Body of pancreas (tissue), 4 donors: ENCODE data around the gene HJURP. TPM values are rescaled to one million over a fixed set of nuclear protein-coding genes. Genes with fewer than 3 reads are reported as not detected.

Source experiments
- ATAC-seq: fragments of 150-250 bp; one replicate; pipeline ENCODE4 v1.9.1; 2016
- DNase-seq, 4 donors: peaks; one replicate each; pipeline ENCODE4 v3.0.0-alpha.2; 2019
- H3K27ac ChIP-seq, 4 donors: fragments of 200-600 bp; sonication (generic); 1 replicate in 3 of 4; 2 replicates in 1 of 4; pipeline versions ENCODE4 v1.5.1 to v1.6.1; 2016 to 2019; ENCODE audit warnings: mild to moderate bottlenecking in 1 of 4, mixed read lengths in 1 of 4, moderate library complexity in 1 of 4
- H3K27me3 ChIP-seq, 2 donors: fragments of 200-600 bp; sonication (generic); one replicate each; pipeline ENCODE4 v1.6.0; 2016; ENCODE audit warnings: mild to moderate bottlenecking in 1 of 2
- H3K36me3 ChIP-seq, 2 donors: fragments of 200-600 bp; sonication (generic); replicated peaks in 1 of 2; 2 replicates each; pipeline ENCODE4 v1.5.1; 2016; ENCODE audit warnings: low read depth in 2 of 2; ENCODE audit not compliant: insufficient read depth in 1 of 2
- H3K4me1 ChIP-seq: fragments of 200-600 bp; sonication (generic); one replicate; pipeline ENCODE4 v1.6.0; 2016
- H3K4me3 ChIP-seq, 2 donors: fragments of 200-600 bp; sonication (generic); 1 replicate in 1 of 2; 2 replicates in 1 of 2; pipeline ENCODE4 v1.5.1; 2016 to 2019
- H3K9me3 ChIP-seq, 3 donors: fragments of 200-600 bp; sonication (generic); 1 replicate in 2 of 3; 2 replicates in 1 of 3; pipeline ENCODE4 v1.5.1; 2016
- POLR2A ChIP-seq, 3 donors: fragments of 450-650 bp; IDR thresholded peaks; one replicate each; pipeline ENCODE4 v1.6.1; 2016; ENCODE audit warnings: antibody characterized with exemption in 3 of 3, mild to moderate bottlenecking in 2 of 3
- WGBS, 2 donors: methylation state at CpG; one replicate each; pipeline ENCODE4 v1.1.5; 2017; 5-methylcytosine and 5-hydroxymethylcytosine counted together
- intact Hi-C: fragments of 100-400 bp; cut with DNase I; formaldehyde crosslinking; loops from one replicate; pipeline ENCODE4 v1.15.1; 2023
- total RNA-seq, 2 donors: library from RNA; depleted of rRNA; stranded (reverse); fragments of >200 nt; gene quantifications; one replicate each; pipeline ENCODE4 v1.1.0, GENCODE V29; 2016
- TF ChIP-seq, protein P1 (sequence below), 7 experiments: fragments of 450-650 bp in 4 of 7; fragments of 200-600 bp in 3 of 7; sonication (generic) in 3 of 7; IDR thresholded peaks; one replicate each; pipeline ENCODE4 v1.5.1; 2016 to 2019; ENCODE audit warnings: antibody characterized with exemption in 7 of 7

HJURP gene
- total RNA-seq, 2 donors from 2014 or later: 3.6 TPM; not detected in 1

DNA sequence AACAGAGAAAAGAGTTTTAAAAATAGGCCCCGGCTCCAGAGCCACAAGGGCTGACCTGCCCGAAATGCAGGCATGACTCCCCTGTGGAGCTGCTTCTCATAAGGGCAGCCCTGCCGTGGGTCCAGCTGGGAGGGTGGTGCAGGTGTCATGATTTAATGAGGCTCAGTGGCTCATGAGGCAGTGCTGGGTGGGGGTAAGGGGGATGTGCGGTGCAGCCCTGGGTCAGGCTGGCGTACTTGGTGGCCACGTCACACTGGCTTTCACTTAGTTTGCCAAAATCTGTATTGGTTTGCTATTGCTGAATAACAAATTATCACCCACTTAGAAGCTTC lies 33.6 kb downstream of the HJURP start:
- no peaks in the 10 kb centered on the region for H3K9me3 ChIP-seq
- H3K36me3 ChIP-seq: no peaks in the 10 kb centered on the region
- H3K27me3 ChIP-seq: no peaks in the 10 kb centered on the region
- no peak overlapping the region for H3K27ac ChIP-seq
- intact Hi-C loops: no loop called here
- ATAC-seq (no peak), DNase-seq (no peak)
- H3K4me3 ChIP-seq: no peak overlapping the region
- 77 to 80% methylated on average over 6 of the region's 6 CpGs for WGBS, 2 donors
- no peaks in the 10 kb centered on the region for H3K4me1 ChIP-seq
- no peak for TF ChIP-seq POLR2A (IDR thresholded peaks at IDR 0.05)
- TF ChIP-seq, protein P1, sequence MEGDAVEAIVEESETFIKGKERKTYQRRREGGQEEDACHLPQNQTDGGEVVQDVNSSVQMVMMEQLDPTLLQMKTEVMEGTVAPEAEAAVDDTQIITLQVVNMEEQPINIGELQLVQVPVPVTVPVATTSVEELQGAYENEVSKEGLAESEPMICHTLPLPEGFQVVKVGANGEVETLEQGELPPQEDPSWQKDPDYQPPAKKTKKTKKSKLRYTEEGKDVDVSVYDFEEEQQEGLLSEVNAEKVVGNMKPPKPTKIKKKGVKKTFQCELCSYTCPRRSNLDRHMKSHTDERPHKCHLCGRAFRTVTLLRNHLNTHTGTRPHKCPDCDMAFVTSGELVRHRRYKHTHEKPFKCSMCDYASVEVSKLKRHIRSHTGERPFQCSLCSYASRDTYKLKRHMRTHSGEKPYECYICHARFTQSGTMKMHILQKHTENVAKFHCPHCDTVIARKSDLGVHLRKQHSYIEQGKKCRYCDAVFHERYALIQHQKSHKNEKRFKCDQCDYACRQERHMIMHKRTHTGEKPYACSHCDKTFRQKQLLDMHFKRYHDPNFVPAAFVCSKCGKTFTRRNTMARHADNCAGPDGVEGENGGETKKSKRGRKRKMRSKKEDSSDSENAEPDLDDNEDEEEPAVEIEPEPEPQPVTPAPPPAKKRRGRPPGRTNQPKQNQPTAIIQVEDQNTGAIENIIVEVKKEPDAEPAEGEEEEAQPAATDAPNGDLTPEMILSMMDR (IDR thresholded peaks at IDR 0.05): no peak

DNA sequence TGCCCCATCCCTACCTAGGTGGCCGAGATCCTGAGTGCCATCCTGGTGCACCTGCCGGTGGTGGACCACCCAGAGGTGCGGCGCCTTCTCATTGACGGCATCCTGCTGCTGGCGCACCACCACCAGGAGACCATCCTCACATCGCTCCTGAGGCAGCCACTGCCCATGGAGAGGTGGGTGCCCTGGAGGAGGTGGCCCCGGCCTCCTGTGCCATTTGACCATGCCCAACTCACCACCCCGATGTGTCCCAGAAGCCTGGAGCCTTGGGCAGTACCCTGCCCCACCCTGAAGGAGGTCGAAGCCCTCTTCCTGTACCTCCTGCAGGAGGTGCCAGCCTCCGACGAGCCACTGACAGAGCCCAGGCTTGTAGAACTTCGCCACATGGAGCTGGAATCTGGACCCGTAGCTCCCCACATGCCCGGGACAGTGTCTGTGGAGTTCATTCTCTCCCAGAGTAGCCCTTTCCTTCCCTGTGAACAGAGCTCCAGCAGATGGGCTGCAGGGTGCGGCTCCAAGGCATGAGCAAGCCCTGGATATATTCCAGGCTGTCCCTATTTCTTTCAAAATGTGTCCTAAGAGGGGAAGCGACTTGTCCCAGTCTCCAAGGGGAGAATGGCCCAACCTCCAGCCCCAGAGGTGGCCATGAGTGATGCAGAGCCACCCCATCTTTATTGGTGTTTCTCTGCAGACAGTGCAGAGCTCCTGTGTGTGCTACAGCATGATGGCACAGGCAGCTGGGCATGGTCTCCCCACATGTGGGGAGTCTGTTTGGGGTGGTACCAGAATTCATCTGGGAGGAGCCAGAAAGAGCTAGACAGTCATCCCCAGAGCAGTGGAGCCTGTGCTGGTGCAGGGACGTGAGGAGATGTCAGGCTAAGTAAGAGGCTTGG lies 34.2 kb downstream of the HJURP start:
- Histone ChIP-seq H3K4me3 (no peak overlapping the region), H3K27ac (no peak overlapping the region), H3K27me3 (no peaks in the 10 kb centered on the region), H3K9me3 (no peaks in the 10 kb centered on the region), H3K36me3 (no peaks in the 10 kb centered on the region), H3K4me1 (no peaks in the 10 kb centered on the region)
- intact Hi-C loops: no loop called here
- peak in 2 of 4 donors; percentile 4 to 5 for DNase-seq
- WGBS, 2 donors: 70 to 80% methylated on average over 3 to 16 of the region's 18 CpGs
- no peak for TF ChIP-seq POLR2A (IDR thresholded peaks at IDR 0.05)
- TF ChIP-seq, protein P1 (IDR thresholded peaks at IDR 0.05): no peak
- no peak for ATAC-seq

DNA sequence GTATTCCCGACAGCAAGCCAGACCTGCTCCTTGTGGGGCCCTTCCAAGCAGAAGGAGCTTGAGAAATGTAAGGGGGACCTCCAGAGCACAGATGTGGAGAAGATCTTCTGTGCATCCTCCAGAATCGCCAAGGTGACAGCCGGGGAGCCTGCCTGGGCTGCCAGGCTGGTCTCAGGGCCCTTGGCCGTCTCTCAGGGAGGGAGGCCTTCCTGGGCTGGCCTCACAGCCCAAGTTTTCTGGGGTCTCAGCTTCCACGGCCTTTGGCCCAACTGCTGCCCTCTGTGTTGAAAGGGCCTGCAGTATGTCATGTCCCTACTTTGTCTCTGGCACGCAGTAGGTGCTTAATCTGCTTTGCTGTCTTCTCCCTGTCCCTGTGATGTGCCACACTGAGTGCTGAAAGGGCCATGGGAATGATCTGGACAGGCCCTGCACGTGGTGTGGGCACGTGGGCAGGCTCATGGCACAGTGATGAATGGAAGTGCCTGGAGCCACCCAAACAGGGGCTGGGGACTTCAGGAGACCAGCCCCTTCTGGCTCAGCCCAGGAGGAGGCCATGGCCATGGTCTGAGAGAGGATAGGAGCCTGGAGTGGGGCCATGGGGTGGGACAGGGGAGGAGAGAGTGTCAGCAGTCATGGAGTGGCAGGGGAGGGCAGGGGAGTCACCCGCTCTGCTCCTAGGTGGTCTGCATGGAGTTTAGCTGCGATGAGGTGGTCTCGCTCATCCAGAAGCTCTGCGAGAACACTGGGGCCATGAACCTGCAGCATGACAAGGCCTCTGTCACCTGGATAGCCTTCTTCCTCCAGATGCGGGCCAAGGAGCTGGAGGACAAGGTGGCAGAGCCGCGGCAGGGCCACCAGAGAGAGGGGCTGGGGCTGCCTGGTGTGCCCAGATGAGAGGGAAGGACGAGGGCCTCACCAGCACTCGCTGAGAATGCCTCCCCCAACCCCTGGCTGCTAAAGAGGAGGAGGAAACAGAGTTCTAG lies 35.4 kb downstream of the HJURP start:
- Histone ChIP-seq H3K4me1 (no peaks in the 10 kb centered on the region), H3K4me3 (no peak overlapping the region), H3K9me3 (no peaks in the 10 kb centered on the region), H3K27ac (no peak overlapping the region), H3K36me3 (no peaks in the 10 kb centered on the region), H3K27me3 (no peaks in the 10 kb centered on the region)
- peak in 1 of 4 donors; percentile 5 for DNase-seq
- TF ChIP-seq POLR2A (IDR thresholded peaks at IDR 0.05): no peak
- TF ChIP-seq, protein P1 (IDR thresholded peaks at IDR 0.05): no peak
- no peak for ATAC-seq
- intact Hi-C loops: no loop called here
- 62 to 66% methylated on average over 10 to 17 of the region's 17 CpGs for WGBS, 2 donors

DNA sequence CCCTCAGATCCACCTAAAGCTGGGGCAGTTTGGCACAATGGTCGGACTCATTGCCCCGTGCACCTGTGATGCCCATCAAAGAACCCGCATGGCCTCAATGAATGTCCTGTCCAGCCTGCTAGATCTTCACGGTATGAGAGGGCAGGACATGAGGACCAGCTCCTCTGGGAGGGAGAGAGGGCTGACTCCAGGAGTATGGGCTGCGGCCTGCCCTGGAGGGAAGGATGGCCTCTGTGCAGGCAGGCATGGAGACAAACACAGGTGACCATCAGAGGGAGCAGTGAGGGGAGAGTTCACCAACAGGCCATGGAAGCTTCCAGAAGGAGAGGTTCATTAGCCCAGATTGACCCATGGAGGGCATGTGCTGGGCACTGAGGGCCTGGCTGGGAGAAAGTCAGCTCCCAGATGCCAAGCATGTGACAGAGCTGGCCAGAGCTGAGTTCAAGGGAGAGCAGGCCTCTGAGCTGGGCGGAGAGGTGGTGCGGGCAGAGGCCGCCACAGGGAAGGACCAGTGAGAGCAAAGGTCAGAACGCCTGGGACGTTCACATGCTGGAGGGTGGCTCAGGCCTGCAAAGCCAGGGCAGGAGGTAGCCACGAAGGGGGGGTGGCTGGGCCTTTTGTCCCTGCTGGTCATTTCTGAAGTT lies 36.2 kb downstream of the HJURP start:
- H3K4me3 ChIP-seq: no peak overlapping the region
- WGBS, 2 donors: 78 to 95% methylated on average over 4 to 10 of the region's 11 CpGs
- ATAC-seq: no peak

More for the DNA sequence above, 36.2 kb downstream of the HJURP start:
- DNase-seq: peak in 2 of 4 donors; percentile 2 to 3
- H3K9me3 ChIP-seq: no peaks in the 10 kb centered on the region
- no peaks in the 10 kb centered on the region for H3K36me3 ChIP-seq
- intact Hi-C loops: no loop called here
- H3K27ac ChIP-seq: no peak overlapping the region
- TF ChIP-seq, protein P1 (IDR thresholded peaks at IDR 0.05): no peak
- no peak for TF ChIP-seq POLR2A (IDR thresholded peaks at IDR 0.05)
- H3K4me1 ChIP-seq: no peaks in the 10 kb centered on the region
- no peaks in the 10 kb centered on the region for H3K27me3 ChIP-seq
